Left kidney (tissue), 2 donors: ENCODE measurements around the gene KIAA2012. TPM values are rescaled to one million over a fixed set of nuclear protein-coding genes. Genes with fewer than 3 reads are reported as not detected.

Source experiments
- DNase-seq: peaks from one replicate; pipeline ENCODE4 v3.0.0-alpha.2; 2013
- polyA plus RNA-seq: library from polyadenylated mRNA; unstranded; fragments of 120-200 nt; gene quantifications from one replicate; pipeline ENCODE4 v1.2.1, GENCODE V29; 2013; ENCODE audit not compliant: insufficient read length

Gene KIAA2012
- polyA plus RNA-seq, 1 donor, result 0.12 TPM

GRCh38 chr2:202042444-202042843, 30.6 kb upstream of the KIAA2012 start:
- DNase-seq, result no peak

GRCh38 chr2:202043475-202043874, 29.6 kb upstream of the KIAA2012 start:
- DNase-seq, result no peak

- DNase-seq, result no peak
These were observed 28.3 kb upstream of the KIAA2012 start for GRCh38 chr2:202044777-202045176.

- DNase-seq, result no peak
These were observed 26.5 kb upstream of the KIAA2012 start for GRCh38 chr2:202046572-202046971.

GRCh38 chr2:202049092-202049728, 23.8 kb upstream of the KIAA2012 start:
- no peak for DNase-seq

- no peak for DNase-seq
These were observed 23.2 kb upstream of the KIAA2012 start for GRCh38 chr2:202049840-202050239.

- DNase-seq, result no peak
These were observed 22.4 kb upstream of the KIAA2012 start for GRCh38 chr2:202050652-202051051.

- DNase-seq, result no peak
These were observed 21.4 kb upstream of the KIAA2012 start for GRCh38 chr2:202051499-202052161.

- no peak for DNase-seq
These were observed 20.8 kb upstream of the KIAA2012 start for GRCh38 chr2:202052235-202052634.

GRCh38 chr2:202054679-202055078, 18.4 kb upstream of the KIAA2012 start:
- no peak for DNase-seq

- DNase-seq, result no peak
These were observed 16.4 kb upstream of the KIAA2012 start for GRCh38 chr2:202056611-202057010.

GRCh38 chr2:202060218-202060617, 12.8 kb upstream of the KIAA2012 start:
- no peak for DNase-seq

GRCh38 chr2:202061695-202062094, 11.4 kb upstream of the KIAA2012 start:
- DNase-seq, result no peak

- DNase-seq, result no peak
These were observed 8.7 kb upstream of the KIAA2012 start for GRCh38 chr2:202064171-202064880.

GRCh38 chr2:202064881-202065230, 8.2 kb upstream of the KIAA2012 start:
- DNase-seq, result no peak

GRCh38 chr2:202065876-202066275, 7.2 kb upstream of the KIAA2012 start:
- no peak for DNase-seq

GRCh38 chr2:202066875-202067274, 6.2 kb upstream of the KIAA2012 start:
- peak; percentile 30 for DNase-seq

- no peak for DNase-seq
These were observed 5.5 kb upstream of the KIAA2012 start for GRCh38 chr2:202067589-202067988.

- DNase-seq, result peak; percentile 60
These were observed 3.6 kb upstream of the KIAA2012 start for GRCh38 chr2:202069170-202070067.

- DNase-seq, result no peak
These were observed 1.9 kb upstream of the KIAA2012 start for GRCh38 chr2:202071107-202071506.

GRCh38 chr2:202072226-202072625, 829 bp upstream of the KIAA2012 start:
- no peak for DNase-seq

- DNase-seq, result no peak
These were observed 1.3 kb downstream of the KIAA2012 start for GRCh38 chr2:202074324-202074723.
